Effector memory CD8-positive, alpha-beta T cell (primary cell): ENCODE data around the gene AREG.

ENCODE experiments used
- ATAC-seq: fragments of 150-1000 bp; cut with Tn5 transposase; replicated peaks from 2 replicates; pipeline ENCODE4 v1.10.0; 2021; ENCODE audit warnings: mild to moderate bottlenecking, moderate library complexity
- DNase-seq, 3 experiments: peaks; one replicate each; pipeline ENCODE4 v3.0.0; 2021
- H3K27ac Mint-ChIP-seq, 2 donors: one replicate each; pipeline ENCODE4 v1.8.0; 2022; ENCODE audit warnings: mild to moderate bottlenecking in 2 of 2, mixed read lengths in 2 of 2, moderate library complexity in 2 of 2
- H3K27me3 Mint-ChIP-seq, 2 donors: one replicate each; pipeline ENCODE4 v1.8.0; 2022; ENCODE audit warnings: mixed read lengths in 2 of 2
- H3K36me3 Mint-ChIP-seq: one replicate; pipeline ENCODE4 v1.8.0; 2022; ENCODE audit warnings: mild to moderate bottlenecking, moderate library complexity, mixed read lengths; ENCODE audit not compliant: insufficient read depth
- H3K4me1 Mint-ChIP-seq, 2 donors: one replicate each; pipeline ENCODE4 v1.8.0; 2022; ENCODE audit warnings: low read depth in 2 of 2, mixed read lengths in 2 of 2
- H3K4me3 Mint-ChIP-seq, 2 donors: one replicate each; pipeline ENCODE4 v1.8.0; 2022; ENCODE audit warnings: mild to moderate bottlenecking in 2 of 2, mixed read lengths in 2 of 2, moderate library complexity in 2 of 2
- H3K9me3 Mint-ChIP-seq, 2 donors: one replicate each; pipeline ENCODE4 v1.8.0; 2022; ENCODE audit warnings: mixed read lengths in 2 of 2

The AREG gene

GRCh38 chr4:74415602-74416300 is 29.2 kb upstream of the AREG start:
- no peaks in the 10 kb centered on the region for H3K36me3 Mint-ChIP-seq
- ATAC-seq (no peak), DNase-seq (no peak)
- no peaks in the 10 kb centered on the region for H3K4me1 Mint-ChIP-seq
- no peak overlapping the region for H3K4me3 Mint-ChIP-seq
- H3K27ac Mint-ChIP-seq: no peak overlapping the region
- H3K9me3 Mint-ChIP-seq: no peaks in the 10 kb centered on the region
- peaks cover 14 to 34% of the 10 kb centered on the region in 2 donors for H3K27me3 Mint-ChIP-seq

GRCh38 chr4:74418063-74418670 is 26.8 kb upstream of the AREG start:
- H3K4me1 Mint-ChIP-seq: no peaks in the 10 kb centered on the region
- no peak for DNase-seq
- H3K27me3 Mint-ChIP-seq: peaks cover 13 to 46% of the 10 kb centered on the region in 2 donors
- ATAC-seq: no peak
- no peaks in the 10 kb centered on the region for H3K9me3 Mint-ChIP-seq
- H3K4me3 Mint-ChIP-seq: no peak overlapping the region
- H3K36me3 Mint-ChIP-seq: no peaks in the 10 kb centered on the region
- no peak overlapping the region for H3K27ac Mint-ChIP-seq

DNA sequence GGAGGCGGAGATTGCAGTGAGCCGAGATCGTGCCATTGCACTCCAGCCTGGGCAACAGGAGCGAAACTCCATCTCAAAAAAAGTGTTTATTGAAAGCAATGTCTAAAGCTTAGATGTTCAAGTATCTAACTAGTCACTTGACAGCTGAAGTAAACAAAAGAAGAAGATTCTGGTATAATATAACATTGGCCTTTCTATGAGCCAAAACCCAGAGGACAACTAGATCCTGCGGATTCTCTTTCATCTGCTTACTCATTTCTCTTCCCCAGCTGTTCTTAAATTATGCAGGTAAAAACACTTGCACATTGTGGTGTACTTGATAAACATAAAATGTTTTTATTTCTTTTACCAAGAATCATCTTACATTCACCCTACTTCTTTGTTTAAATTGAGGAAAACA is 24.1 kb upstream of the AREG start:
- Mint-ChIP-seq H3K4me1 (no peaks in the 10 kb centered on the region), H3K36me3 (no peaks in the 10 kb centered on the region), H3K27me3 (peaks cover 13 to 33% of the 10 kb centered on the region in 2 donors), H3K9me3 (no peaks in the 10 kb centered on the region), H3K27ac (no peak overlapping the region), H3K4me3 (no peak overlapping the region)
- no peak for ATAC-seq
- no peak for DNase-seq

DNA sequence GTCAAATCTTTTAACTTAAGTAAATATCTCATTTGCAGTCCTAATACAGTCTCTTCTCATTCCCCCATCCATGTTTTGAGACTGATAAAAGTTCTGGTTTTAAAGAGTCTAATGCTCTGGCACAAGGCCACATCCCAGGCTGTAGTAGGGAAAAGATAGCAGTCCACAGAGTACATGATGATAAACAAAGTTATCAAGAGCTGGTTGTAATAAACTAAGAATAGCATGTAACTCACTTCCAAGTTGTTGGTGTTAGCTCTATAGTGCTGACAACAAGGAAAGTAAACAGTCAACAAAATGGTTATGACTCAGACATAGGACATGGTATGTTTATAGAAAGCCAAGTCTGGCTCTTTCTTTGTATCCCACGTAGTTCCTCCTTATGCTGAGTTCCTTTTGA is 21.8 kb upstream of the AREG start:
- ATAC-seq (no peak), DNase-seq (no peak)
- H3K36me3 Mint-ChIP-seq: no peaks in the 10 kb centered on the region
- H3K27ac Mint-ChIP-seq: no peak overlapping the region
- H3K9me3 Mint-ChIP-seq: no peaks in the 10 kb centered on the region
- H3K4me1 Mint-ChIP-seq: no peaks in the 10 kb centered on the region
- no peak overlapping the region for H3K4me3 Mint-ChIP-seq
- peaks cover 8 to 21% of the 10 kb centered on the region in 2 donors for H3K27me3 Mint-ChIP-seq

DNA sequence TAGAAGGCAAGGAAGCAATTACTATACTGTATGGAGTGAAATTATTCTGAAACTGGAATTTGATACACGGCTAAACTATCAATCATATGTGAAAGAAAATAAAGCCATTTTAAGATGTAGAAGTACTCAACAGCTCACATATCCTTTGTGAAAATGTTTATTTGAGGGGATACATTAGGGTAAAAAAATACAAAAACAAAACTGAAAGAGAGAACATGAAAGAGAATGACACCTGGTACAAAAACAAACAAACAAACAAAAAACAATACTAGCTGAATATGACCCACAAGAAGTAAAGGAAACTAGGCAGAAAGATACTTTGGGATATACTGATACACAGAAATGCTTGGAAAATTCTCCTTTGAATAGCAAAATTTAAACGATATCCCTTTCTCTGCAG is 20.8 kb upstream of the AREG start:
- ATAC-seq (no peak), DNase-seq (no peak)
- no peaks in the 10 kb centered on the region for H3K36me3 Mint-ChIP-seq
- no peak overlapping the region for H3K4me3 Mint-ChIP-seq
- peaks cover 0 to 16% of the 10 kb centered on the region in 2 donors for H3K27me3 Mint-ChIP-seq
- H3K9me3 Mint-ChIP-seq: no peaks in the 10 kb centered on the region
- no peak overlapping the region for H3K27ac Mint-ChIP-seq
- H3K4me1 Mint-ChIP-seq: no peaks in the 10 kb centered on the region

DNA sequence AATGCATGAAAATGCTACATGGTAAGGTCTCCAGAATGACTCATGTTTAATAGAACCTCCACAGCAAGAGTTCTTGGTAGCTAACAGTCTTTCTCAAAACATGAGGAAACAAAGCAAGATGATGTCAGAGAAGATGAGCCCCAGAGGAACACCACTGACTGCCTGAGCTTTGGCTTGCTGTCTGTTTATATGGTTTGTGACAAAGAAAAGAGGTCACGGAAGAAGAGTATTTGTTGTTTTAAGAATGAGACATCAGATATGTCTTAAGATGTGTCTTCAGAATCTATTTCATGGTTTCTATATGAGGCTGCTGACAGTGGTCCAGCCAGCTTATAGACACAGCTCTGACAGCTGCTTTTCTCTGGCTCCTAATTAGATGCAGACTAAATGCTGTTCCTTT is 18.8 kb upstream of the AREG start:
- H3K4me3 Mint-ChIP-seq: no peak overlapping the region
- H3K27me3 Mint-ChIP-seq: peaks cover 0 to 16% of the 10 kb centered on the region in 2 donors
- H3K4me1 Mint-ChIP-seq: no peaks in the 10 kb centered on the region
- DNase-seq: no peak
- ATAC-seq: no peak
- no peaks in the 10 kb centered on the region for H3K9me3 Mint-ChIP-seq
- no peaks in the 10 kb centered on the region for H3K36me3 Mint-ChIP-seq
- no peak overlapping the region for H3K27ac Mint-ChIP-seq

DNA sequence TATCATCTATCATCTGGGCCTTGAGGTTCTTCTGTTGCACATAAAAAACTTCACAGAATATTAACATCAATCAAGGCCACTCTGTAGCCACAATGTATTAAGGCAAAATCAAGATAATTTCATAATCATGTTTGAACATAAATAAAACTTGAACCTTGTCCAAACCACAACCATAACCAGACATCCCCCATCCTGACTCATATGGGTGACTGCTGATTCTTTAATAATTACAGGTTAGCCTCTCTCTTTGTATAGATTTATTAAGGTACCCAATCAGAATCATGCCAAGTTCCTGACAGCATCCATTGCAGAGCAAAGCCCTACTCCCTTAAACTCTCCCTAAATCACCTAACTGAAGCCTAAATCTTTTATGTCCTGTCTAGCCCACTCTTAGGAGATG is 16.7 kb upstream of the AREG start:
- DNase-seq (no peak), ATAC-seq (no peak)
- peaks cover 2 to 4% of the 10 kb centered on the region in 2 donors for H3K27me3 Mint-ChIP-seq
- H3K9me3 Mint-ChIP-seq: no peaks in the 10 kb centered on the region
- H3K27ac Mint-ChIP-seq: no peak overlapping the region
- no peaks in the 10 kb centered on the region for H3K4me1 Mint-ChIP-seq
- no peaks in the 10 kb centered on the region for H3K36me3 Mint-ChIP-seq
- H3K4me3 Mint-ChIP-seq: no peak overlapping the region

DNA sequence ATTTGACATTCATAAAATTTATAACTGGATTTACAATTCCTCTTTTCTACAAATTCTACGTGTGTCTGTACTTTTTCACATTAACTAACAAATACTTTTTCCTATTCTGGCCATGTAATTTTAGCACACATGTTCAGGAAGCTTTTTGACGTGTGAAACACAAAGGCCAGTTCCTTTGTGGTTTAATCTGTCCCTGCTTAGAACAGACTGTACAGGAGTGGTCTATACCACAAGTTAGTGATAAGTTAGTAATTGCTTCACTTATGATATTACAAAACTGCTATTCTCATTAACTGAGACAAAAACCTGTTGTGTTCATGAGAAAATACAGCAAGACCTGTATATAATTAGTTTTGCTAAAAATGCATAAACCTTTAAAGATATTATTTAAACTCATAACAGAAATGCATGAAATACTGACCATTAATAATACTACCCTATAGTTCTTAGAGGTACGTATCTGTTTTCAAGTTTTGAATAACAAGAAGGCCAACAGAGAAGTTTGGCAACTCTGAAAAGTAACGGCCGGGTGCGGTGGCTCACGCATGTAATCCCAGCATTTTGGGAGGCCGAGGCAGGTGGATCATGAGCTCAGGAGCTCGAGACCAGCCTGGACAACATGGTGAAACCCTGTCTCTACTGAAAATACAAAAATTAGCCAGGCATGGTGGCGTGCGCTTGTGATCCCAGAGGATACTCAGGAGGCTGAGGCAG is 13.7 kb upstream of the AREG start:
- Mint-ChIP-seq H3K9me3 (no peaks in the 10 kb centered on the region), H3K27ac (no peak overlapping the region), H3K36me3 (no peaks in the 10 kb centered on the region), H3K4me1 (no peaks in the 10 kb centered on the region), H3K27me3 (peaks cover 6 to 10% of the 10 kb centered on the region in 2 donors), H3K4me3 (no peak overlapping the region)
- ATAC-seq (no peak), DNase-seq (no peak)

GRCh38 chr4:74433043-74433442 is 11.9 kb upstream of the AREG start:
- DNase-seq (no peak), ATAC-seq (no peak)
- Mint-ChIP-seq H3K27ac (no peak overlapping the region), H3K4me1 (no peaks in the 10 kb centered on the region), H3K27me3 (peaks cover 6 to 10% of the 10 kb centered on the region in 2 donors), H3K4me3 (no peak overlapping the region), H3K9me3 (no peaks in the 10 kb centered on the region), H3K36me3 (no peaks in the 10 kb centered on the region)

- no peak for ATAC-seq
These were observed 11.3 kb upstream of the AREG start for GRCh38 chr4:74433541-74434172.

DNA sequence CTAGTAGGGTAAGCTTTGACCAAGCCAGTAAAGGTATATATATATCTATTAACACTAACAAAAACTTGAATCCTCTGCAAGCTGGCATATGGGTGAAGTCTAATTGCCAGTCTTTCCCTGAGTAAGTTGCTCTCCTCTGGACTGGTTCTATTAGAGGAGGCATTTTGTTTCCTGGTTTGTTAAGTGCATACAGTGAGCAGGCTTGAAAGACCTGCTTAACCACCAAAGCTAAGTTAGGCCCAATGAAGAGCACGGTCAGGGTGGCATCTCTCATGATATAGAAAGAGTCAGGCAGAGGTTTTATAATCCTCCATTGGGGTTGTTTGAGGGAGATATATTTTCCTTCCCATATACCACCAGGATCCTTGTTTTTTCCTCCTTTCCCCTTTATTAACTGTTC is 9.6 kb upstream of the AREG start:
- Mint-ChIP-seq H3K27ac (no peak overlapping the region), H3K4me3 (no peak overlapping the region), H3K36me3 (no peaks in the 10 kb centered on the region), H3K9me3 (no peaks in the 10 kb centered on the region), H3K27me3 (peaks cover 6 to 10% of the 10 kb centered on the region in 2 donors), H3K4me1 (no peaks in the 10 kb centered on the region)
- no peak for DNase-seq
- no peak for ATAC-seq

More at GRCh38 chr4:74433541-74434172, 11.3 kb upstream of the AREG start:
- no peaks in the 10 kb centered on the region for H3K4me1 Mint-ChIP-seq
- no peak for DNase-seq
- H3K9me3 Mint-ChIP-seq: no peaks in the 10 kb centered on the region
- no peak overlapping the region for H3K4me3 Mint-ChIP-seq
- no peak overlapping the region for H3K27ac Mint-ChIP-seq
- peaks cover 6 to 10% of the 10 kb centered on the region in 2 donors for H3K27me3 Mint-ChIP-seq
- no peaks in the 10 kb centered on the region for H3K36me3 Mint-ChIP-seq

DNA sequence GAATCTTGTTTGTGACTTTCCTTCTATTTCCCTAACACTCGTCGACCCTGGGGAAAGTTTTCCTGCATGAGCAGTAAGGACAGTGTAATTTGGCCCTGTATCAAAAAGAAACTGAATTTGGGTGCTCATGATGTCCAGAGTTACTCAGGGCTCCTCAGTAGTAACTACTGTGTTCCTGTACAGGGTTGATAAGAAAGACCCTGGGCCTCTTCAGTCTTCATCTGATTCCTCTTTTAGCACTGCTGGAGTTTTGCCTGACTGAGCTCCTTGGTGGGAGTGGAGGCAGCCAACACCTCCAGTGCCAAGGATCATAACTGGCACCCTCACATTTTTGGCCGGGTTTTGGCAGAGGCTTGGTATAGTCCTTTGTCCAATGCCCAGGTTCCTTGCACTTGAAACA is 7.1 kb upstream of the AREG start:
- Mint-ChIP-seq H3K4me3 (no peak overlapping the region), H3K27me3 (peaks cover 6 to 10% of the 10 kb centered on the region in 2 donors), H3K4me1 (no peaks in the 10 kb centered on the region), H3K9me3 (no peaks in the 10 kb centered on the region), H3K27ac (no peak overlapping the region), H3K36me3 (no peaks in the 10 kb centered on the region)
- no peak for DNase-seq
- ATAC-seq: no peak

DNA sequence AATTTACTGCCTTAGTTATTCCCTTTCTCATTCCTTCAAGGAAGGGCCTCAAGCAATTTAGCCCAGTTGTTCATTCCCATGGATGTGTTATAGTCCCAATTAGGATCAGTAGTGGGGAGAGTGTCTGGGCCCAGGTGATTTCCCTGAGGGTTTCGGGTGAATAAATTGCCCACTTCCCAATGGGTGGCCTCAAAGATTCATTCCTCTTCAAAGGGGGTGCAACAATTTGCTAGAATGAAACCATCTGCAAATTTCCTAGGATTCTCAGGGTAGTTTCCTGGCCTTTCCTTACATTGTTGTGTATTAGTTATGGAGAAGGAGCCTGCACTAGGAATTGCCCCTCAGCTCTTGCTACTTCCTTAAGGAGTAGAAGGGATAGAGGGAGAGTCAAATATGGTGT is 6.3 kb upstream of the AREG start:
- Mint-ChIP-seq H3K27ac (no peak overlapping the region), H3K4me1 (no peaks in the 10 kb centered on the region), H3K9me3 (no peaks in the 10 kb centered on the region), H3K4me3 (no peak overlapping the region), H3K36me3 (no peaks in the 10 kb centered on the region), H3K27me3 (peaks cover 0 to 5% of the 10 kb centered on the region in 2 donors)
- ATAC-seq (no peak), DNase-seq (no peak)
